Ishikawa (cell line): ENCODE results near the gene CSF3R.

Experiments
- CEBPB ChIP-seq: IDR thresholded peaks from 2 replicates; pipeline ENCODE4 v1.6.1; 2012
- CREB1 ChIP-seq: IDR thresholded peaks from 2 replicates; pipeline ENCODE4 v1.6.1; 2012; ENCODE audit warnings: low read depth
- EGR1 ChIP-seq: IDR thresholded peaks from 2 replicates; pipeline ENCODE4 v1.6.1; 2012
- EP300 ChIP-seq: IDR thresholded peaks from 2 replicates; pipeline ENCODE4 v1.6.1; 2012; ENCODE audit warnings: borderline replicate concordance
- FOXM1 ChIP-seq: IDR thresholded peaks from 2 replicates; pipeline ENCODE4 v1.6.1; 2012; ENCODE audit warnings: low read depth, borderline replicate concordance
- MAX ChIP-seq: IDR thresholded peaks from 2 replicates; pipeline ENCODE4 v1.6.1; 2012
- NFIC ChIP-seq: IDR thresholded peaks from 2 replicates; pipeline ENCODE4 v1.6.1; 2012
- RAD21 ChIP-seq: IDR thresholded peaks from 2 replicates; pipeline ENCODE4 v1.6.1; 2012; ENCODE audit warnings: low read depth
- REST ChIP-seq: IDR thresholded peaks from 2 replicates; pipeline ENCODE4 v1.6.1; 2012; ENCODE audit warnings: low read depth, mild to moderate bottlenecking
- TAF1 ChIP-seq: IDR thresholded peaks from 2 replicates; pipeline ENCODE4 v1.6.1; 2012; ENCODE audit warnings: low read depth, mild to moderate bottlenecking
- TCF12 ChIP-seq: IDR thresholded peaks from 2 replicates; pipeline ENCODE4 v1.6.1; 2012; ENCODE audit warnings: low read depth
- TEAD4 ChIP-seq: IDR thresholded peaks from 2 replicates; pipeline ENCODE4 v1.6.1; 2012
- USF1 ChIP-seq: IDR thresholded peaks from 2 replicates; pipeline ENCODE4 v1.6.1; 2012
- YY1 ChIP-seq: IDR thresholded peaks from 2 replicates; pipeline ENCODE4 v1.6.1; 2012; ENCODE audit warnings: low read depth
- ZBTB7A ChIP-seq: IDR thresholded peaks from 2 replicates; pipeline ENCODE4 v1.6.1; 2012; ENCODE audit warnings: low read depth

The CSF3R gene

GRCh38 chr1:36463803-36464604 lies 18.7 kb downstream of the CSF3R start, which contains the start of gene MRPS15:
Gene MRPS15, minus strand, starts transcription at chr1:36464384. Its CDS starts 109 bp downstream, at chr1:36464275.
- TF ChIP-seq RAD21 = no peak
- TF ChIP-seq MAX = peak; percentile 92
- peak; percentile 80 for TF ChIP-seq CREB1
- no peak for TF ChIP-seq REST
- peak; percentile 27; the same call in 1 of the 2 replicates for TF ChIP-seq ZBTB7A
- TF ChIP-seq EP300 = peak; percentile 58
- peak; percentile 83 for TF ChIP-seq USF1
- TF ChIP-seq TEAD4 = peak; percentile 65
- no peak for TF ChIP-seq FOXM1
- TF ChIP-seq NFIC = peak; percentile 47; the same call in 1 of the 2 replicates
- TF ChIP-seq EGR1 = peak; percentile 63; the same call in 1 of the 2 replicates
- TF ChIP-seq TAF1 = peak; percentile 87
- peak; percentile 94 for TF ChIP-seq CEBPB
- peak; percentile 77; the same call in 1 of the 2 replicates for TF ChIP-seq TCF12
- TF ChIP-seq YY1 = peak; percentile 100

- TF ChIP-seq EGR1 (no peak), ZBTB7A (no peak), EP300 (no peak), TAF1 (no peak), TEAD4 (no peak), CEBPB (no peak), MAX (no peak), RAD21 (no peak), TCF12 (no peak), REST (no peak), USF1 (no peak)
Measured at GRCh38 chr1:36463463-36463802, 19.3 kb downstream of the CSF3R start.

GRCh38 chr1:36458910-36459309 lies 23.8 kb downstream of the CSF3R start:
- TF ChIP-seq CEBPB = no peak
- TF ChIP-seq NFIC = no peak
- TF ChIP-seq TAF1 = no peak
- TF ChIP-seq YY1 = no peak
- TF ChIP-seq TEAD4 = no peak
- no peak for TF ChIP-seq FOXM1
- TF ChIP-seq CREB1 = no peak
- no peak for TF ChIP-seq MAX
- no peak for TF ChIP-seq TCF12
- no peak for TF ChIP-seq EP300
- TF ChIP-seq REST = no peak
- no peak for TF ChIP-seq RAD21

GRCh38 chr1:36457691-36458090 lies 25.0 kb downstream of the CSF3R start:
- no peak for TF ChIP-seq TAF1
- TF ChIP-seq TEAD4 = no peak
- no peak for TF ChIP-seq EGR1
- no peak for TF ChIP-seq ZBTB7A
- TF ChIP-seq RAD21 = no peak
- TF ChIP-seq EP300 = no peak
- TF ChIP-seq MAX = no peak
- TF ChIP-seq CREB1 = no peak
- TF ChIP-seq TCF12 = no peak
- no peak for TF ChIP-seq YY1
- TF ChIP-seq CEBPB = no peak
- TF ChIP-seq USF1 = no peak
- no peak for TF ChIP-seq NFIC
- no peak for TF ChIP-seq FOXM1
- no peak for TF ChIP-seq REST
